NCI-H2029 treated with DMSO at 0.1 percent for 48 hours (cell line): ENCODE measurements around the gene CTCFL.
"Not testable (repeated sequence)": the region's sequence is repeated elsewhere in the genome, so short reads cannot be mapped to it uniquely, and the experiment has no call there.

ENCODE experiments used
- DNase-seq: peaks from one replicate; lab custom pipeline; 2025; lab: John Stamatoyannopoulos, UW

The CTCFL gene

GRCh38 chr20:57480444-57481160 is 44.3 kb downstream of the CTCFL start:
- no peak for DNase-seq

- DNase-seq = no peak
Observed at GRCh38 chr20:57479196-57479595, 45.7 kb downstream of the CTCFL start.

GRCh38 chr20:57478176-57478575 is 46.8 kb downstream of the CTCFL start:
- DNase-seq = no peak

DNA sequence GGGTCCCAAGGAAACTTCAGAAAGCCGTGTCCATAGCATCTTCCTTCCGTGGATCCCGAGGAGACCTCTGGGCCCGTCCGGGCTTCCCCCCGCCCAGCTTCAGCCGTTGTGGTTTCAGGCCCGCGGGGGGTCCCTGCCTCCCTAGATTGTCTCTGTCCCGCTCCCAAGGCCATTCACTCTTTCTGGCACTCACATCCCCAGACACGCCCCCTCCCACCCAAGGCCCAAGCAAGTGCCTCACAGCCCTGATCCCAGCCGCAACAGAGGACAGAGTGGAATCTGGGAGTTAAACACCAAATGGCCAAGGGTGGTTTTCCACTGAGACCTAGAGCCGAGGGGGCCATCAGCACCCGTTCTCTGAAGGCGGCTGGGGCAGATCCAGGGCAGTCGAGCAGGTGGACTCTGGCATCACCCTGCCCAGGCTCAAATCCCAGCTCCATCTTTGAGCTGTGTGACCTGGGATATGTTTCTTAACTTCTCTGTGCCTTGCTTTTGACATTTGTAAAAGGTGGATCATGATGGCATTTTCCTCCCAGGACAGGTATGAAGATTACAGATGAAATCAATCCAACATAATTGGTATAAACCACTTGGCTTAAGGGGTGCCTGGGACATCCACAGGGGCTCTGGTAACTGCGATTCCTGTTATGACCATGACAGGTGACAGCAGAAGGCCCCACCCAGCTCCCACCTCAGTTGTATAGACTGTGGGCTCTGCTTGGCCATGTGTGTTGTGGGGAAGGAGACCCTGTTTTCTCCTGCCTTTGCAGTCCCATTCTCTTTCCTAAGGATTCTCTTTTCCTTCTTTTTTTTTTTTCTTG is 48.1 kb downstream of the CTCFL start:
- DNase-seq = no peak

GRCh38 chr20:57476084-57476526 is 48.8 kb downstream of the CTCFL start:
- no peak for DNase-seq

DNA sequence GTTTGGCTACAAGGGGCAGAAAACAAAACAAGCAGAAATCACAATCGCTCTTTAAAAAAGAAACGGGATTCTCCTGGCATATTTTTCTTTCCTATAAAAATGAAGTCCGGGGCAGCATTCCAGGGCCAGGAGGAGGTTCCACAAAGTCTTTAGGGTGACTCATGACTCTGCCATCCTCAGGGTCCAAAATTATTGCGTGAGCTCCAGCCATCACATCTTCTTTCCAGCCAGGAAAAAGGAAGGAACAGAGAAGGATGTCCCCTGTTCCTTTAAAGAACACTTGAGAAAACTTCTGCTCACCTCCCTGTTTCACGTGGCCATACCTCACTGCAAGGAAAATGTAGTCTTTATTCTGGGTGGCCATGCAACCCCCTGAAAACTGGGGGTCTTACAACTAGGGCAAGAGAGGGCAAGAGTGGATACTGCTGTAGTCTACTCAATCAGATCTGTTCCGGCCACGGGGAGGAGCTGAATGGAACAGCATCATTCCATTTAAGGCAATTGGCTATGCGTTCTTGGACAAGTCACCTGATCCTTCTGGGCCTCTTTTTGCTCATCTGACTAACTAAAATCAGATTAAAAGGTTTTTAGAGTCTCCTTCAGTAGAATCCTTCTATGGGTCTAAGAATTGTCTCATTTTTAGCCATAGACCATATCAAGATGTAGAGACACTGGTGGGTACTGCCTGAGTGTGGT is 49.4 kb downstream of the CTCFL start:
- no peak for DNase-seq

- no peak for DNase-seq
Observed at GRCh38 chr20:57474816-57475215, 50.1 kb downstream of the CTCFL start.

GRCh38 chr20:57474205-57474604 is 50.7 kb downstream of the CTCFL start:
- DNase-seq = no peak

- DNase-seq = no peak
Observed at GRCh38 chr20:57473246-57474048, 51.5 kb downstream of the CTCFL start.

GRCh38 chr20:57472474-57472873 is 52.5 kb downstream of the CTCFL start:
- DNase-seq = not testable (repeated sequence)

- no peak for DNase-seq
Observed at GRCh38 chr20:57471496-57472372, 53.2 kb downstream of the CTCFL start.

GRCh38 chr20:57470666-57471495 is 54.1 kb downstream of the CTCFL start:
- DNase-seq = no peak

GRCh38 chr20:57470212-57470522 is 54.8 kb downstream of the CTCFL start:
- no peak for DNase-seq

GRCh38 chr20:57469418-57470211 is 55.3 kb downstream of the CTCFL start:
- no peak for DNase-seq

DNA sequence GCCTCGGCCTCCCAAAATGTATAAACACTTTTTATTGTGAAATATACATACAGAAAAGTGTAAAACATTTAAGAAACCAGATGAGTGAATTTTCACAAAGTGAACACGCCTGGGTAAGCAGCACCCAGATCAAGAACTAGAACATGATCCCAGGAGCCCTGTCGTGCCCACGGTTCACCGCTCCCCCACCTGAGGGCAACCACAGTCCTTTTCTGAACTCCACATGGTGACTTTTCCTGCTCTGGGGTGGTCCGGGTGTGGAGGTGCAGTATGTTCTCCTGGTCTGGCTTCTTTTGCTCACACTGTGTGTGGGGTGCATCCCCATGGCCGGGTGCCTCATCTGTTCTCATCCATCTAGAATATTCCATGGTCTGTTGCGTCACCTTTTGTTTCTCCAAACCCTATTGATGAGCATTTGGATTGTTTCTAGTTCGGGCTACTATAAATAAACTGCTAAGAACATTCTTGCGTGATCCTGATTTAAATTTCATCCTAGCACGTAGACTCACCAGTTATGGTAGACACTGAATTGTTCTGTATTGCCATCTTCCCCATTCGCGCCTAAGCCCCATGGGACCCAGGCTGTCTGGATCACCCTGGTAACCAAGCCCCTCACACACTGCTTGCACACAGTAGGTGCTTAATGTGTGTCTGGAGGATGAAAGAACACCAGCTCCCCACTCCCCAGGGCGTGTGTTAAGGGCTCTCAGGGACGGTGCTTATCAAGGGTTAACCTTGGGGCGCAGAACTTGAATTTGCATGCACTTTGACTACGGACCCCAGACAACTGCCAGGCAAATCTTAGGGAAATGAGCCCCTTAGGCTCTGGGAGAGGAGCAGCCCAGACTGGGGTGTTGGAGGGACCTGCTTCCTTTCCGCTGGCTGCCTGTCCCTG is 56.2 kb downstream of the CTCFL start:
- DNase-seq = no peak

DNA sequence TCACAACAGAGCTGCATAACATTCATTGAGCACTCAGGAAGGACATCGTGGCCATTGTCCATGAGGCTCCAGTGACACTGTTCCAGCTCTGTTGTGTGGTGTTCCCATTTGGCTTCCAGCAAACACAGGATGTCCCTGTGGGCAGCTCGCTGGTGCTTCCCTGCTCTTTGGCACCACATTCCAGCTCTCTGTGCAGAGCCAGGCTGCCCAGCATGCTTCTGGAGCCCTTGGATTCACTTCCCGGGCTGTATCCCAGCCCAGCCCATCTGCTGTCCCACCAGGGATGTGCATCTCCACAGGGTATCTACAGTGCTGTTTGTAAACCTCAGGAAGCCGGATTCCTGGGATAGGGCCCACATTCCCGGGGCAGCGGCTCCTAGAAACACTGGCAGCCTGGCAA is 57.2 kb downstream of the CTCFL start:
- DNase-seq = no peak

GRCh38 chr20:57465943-57466342 is 59.0 kb downstream of the CTCFL start:
- no peak for DNase-seq

GRCh38 chr20:57465486-57465885 is 59.5 kb downstream of the CTCFL start:
- no peak for DNase-seq
